Panc1 (cell line): Measurements from ENCODE around the gene NUDT16. TPM values are rescaled to one million over a fixed set of nuclear protein-coding genes. Genes with fewer than 3 reads are reported as not detected.

ENCODE experiments used
- ATAC-seq: fragments of 200-7000 bp; cut with Tn5 transposase; 2 replicates; pipeline ENCODE4 v1.9.1; 2020; ENCODE audit warnings: mild to moderate bottlenecking, moderate library complexity
- BruUV-seq: library from RNA; stranded (reverse); fragments of 400-500 nt; replicated peaks from 2 replicates; lab custom pipeline; 2021; lab: Mats Ljungman, UMichigan
- CTCF ChIA-PET: fragments of 300-600 bp; sonication (Branson Sonifier 250); formaldehyde crosslinking; loops from one replicate; lab custom pipeline; 2022; ENCODE audit warnings: antibody characterized with exemption; lab: Charles Lee
- POLR2A ChIA-PET: fragments of 300-600 bp; sonication (Branson Sonifier 250); formaldehyde crosslinking; loops from one replicate; lab custom pipeline; 2022; ENCODE audit warnings: antibody characterized with exemption; lab: Charles Lee
- DNase-seq: peaks from one replicate; pipeline ENCODE4 v3.0.0-alpha.2; 2010; ENCODE audit warnings: low read depth, low spot score
- H3K27ac ChIP-seq: 2 replicates; pipeline ENCODE4 v1.5.1; 2011; ENCODE audit warnings: mild to moderate bottlenecking, low read length, inconsistent platforms
- H3K27me3 ChIP-seq: fragments of 200-500 bp; sonication (Bioruptor generic); 2 replicates; pipeline ENCODE4 v1.6.0; 2014; ENCODE audit warnings: low read length, inconsistent platforms; ENCODE audit not compliant: control insufficient read depth, insufficient read depth
- H3K36me3 ChIP-seq: fragments of 200-500 bp; sonication (Bioruptor generic); 2 replicates; pipeline ENCODE4 v1.5.1; 2014; ENCODE audit warnings: inconsistent platforms, mild to moderate bottlenecking, low read length, moderate library complexity; ENCODE audit not compliant: control insufficient read depth, insufficient read depth
- H3K4me1 ChIP-seq: 2 replicates; pipeline ENCODE4 v1.5.1; 2011; ENCODE audit warnings: inconsistent platforms, mild to moderate bottlenecking, low read length, moderate library complexity; ENCODE audit not compliant: control insufficient read depth, insufficient read depth
- H3K4me3 ChIP-seq, 2 experiments: 2 replicates each; pipeline ENCODE4 v1.5.1; 2011 to 2012; ENCODE audit warnings: low read depth in 2 of 2, low read length in 2 of 2, mild to moderate bottlenecking in 2 of 2, inconsistent platforms in 1 of 2, moderate library complexity in 1 of 2
- H3K9me3 ChIP-seq: fragments of 200-500 bp; sonication (Bioruptor generic); 2 replicates; pipeline ENCODE4 v1.5.1; 2014; ENCODE audit warnings: low read depth, mild to moderate bottlenecking, inconsistent platforms, low read length, moderate library complexity; ENCODE audit not compliant: control insufficient read depth, insufficient read depth
- POLR2AphosphoS5 ChIP-seq: IDR thresholded peaks from 2 replicates; pipeline ENCODE4 v1.6.1; 2012; ENCODE audit warnings: mild to moderate bottlenecking, low read depth, low read length, moderate library complexity
- SIN3A ChIP-seq: IDR thresholded peaks from 2 replicates; pipeline ENCODE4 v1.6.1; 2012; ENCODE audit warnings: low read depth, mild to moderate bottlenecking, low read length, moderate library complexity, borderline replicate concordance; ENCODE audit not compliant: insufficient read depth
- TCF7L2 ChIP-seq: IDR thresholded peaks from 2 replicates; pipeline ENCODE4 v1.6.1; 2011; ENCODE audit warnings: mild to moderate bottlenecking, low read depth, low read length, inconsistent platforms
- in situ Hi-C: cut with HindIII; loops from 2 replicates; pipeline ENCODE4 v1.10.0; 2016; ENCODE audit warnings: low sequenced_read_pairs, low pct_unique_long_range_greater_than_20kb
- intact Hi-C: fragments of 100-400 bp; cut with micrococcal nuclease; formaldehyde crosslinking; loops from one replicate; pipeline ENCODE4 v1.10.0; 2022; ENCODE audit not compliant: unreplicated experiment
- total RNA-seq: library from RNA; stranded (reverse); gene quantifications from one replicate; pipeline ENCODE4 v1.2.1, GENCODE V29; 2021; ENCODE audit not compliant: unreplicated experiment
- TF ChIP-seq, protein P1 (sequence below): fragments of 450-650 bp; IDR thresholded peaks from 2 replicates; pipeline ENCODE4 v1.5.1; 2017; ENCODE audit warnings: mild to moderate bottlenecking
- TF ChIP-seq, protein P2 (sequence below), 2 experiments: IDR thresholded peaks; 2 replicates each; pipeline ENCODE4 v1.6.1; 2011 to 2012; ENCODE audit warnings: low read depth in 2 of 2, control low read depth in 1 of 2, low read length in 1 of 2, mild to moderate bottlenecking in 1 of 2, moderate library complexity in 1 of 2; ENCODE audit not compliant: insufficient read depth in 1 of 2

Gene NUDT16
- total RNA-seq, 1 experiment from 2014 or later = 12.5 TPM

DNA sequence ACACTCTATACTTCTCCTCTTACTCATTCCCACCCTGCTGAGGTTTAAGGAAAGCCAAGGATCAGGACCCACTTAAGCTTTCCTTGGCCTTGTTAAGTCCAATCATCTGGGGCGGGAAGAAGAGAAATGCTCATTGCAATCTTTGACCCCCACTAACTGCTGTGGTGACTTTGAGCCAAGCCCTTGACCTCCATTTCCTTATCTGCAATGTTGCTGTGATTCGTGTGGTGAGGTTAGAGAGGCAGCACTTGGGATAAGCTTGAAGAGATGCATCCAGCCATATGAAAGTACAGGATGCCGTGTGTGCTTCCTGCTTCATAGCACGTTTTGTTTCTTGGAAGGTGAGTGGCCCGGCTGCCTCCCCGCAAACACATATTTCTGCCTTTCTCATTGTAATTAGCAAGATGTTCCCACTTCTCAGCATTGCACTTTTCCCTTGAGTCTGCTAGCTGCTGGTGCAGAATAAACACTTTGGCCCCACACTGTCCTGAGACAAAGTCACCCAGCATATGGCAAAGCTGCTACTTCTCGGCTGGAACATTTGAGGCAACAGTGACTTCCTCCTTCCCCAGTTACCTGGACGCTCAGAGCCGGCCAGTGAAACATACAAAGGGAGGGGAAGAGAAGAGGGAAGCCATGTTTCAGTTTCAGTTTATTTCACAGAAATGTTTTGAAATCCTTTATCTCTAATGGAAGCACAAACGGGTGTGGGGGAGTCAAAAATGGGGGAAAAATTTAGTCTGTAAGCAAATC is 10.5 kb upstream of the NUDT16 start:
- no peak overlapping the region for H3K27ac ChIP-seq
- no peaks in the 10 kb centered on the region for H3K36me3 ChIP-seq
- ATAC-seq (no peak), DNase-seq (no peak)
- in situ Hi-C loops (no loop called here), intact Hi-C loops (no loop called here)
- no peak overlapping the region for H3K4me3 ChIP-seq
- CTCF ChIA-PET = interaction anchor here (0.7 kb wide), 1 partner anchor 1866 kb away, joined by 3 read pairs; no protein-coding TSS in a partner anchor
- no peaks in the 10 kb centered on the region for H3K4me1 ChIP-seq
- no peaks in the 10 kb centered on the region for H3K9me3 ChIP-seq
- no peaks in the 10 kb centered on the region for H3K27me3 ChIP-seq
- BruUV-seq = no TSS peak
- POLR2A ChIA-PET = no interaction called here
- TF ChIP-seq TCF7L2 = no peak
- TF ChIP-seq SIN3A = no peak
- TF ChIP-seq, protein P1, sequence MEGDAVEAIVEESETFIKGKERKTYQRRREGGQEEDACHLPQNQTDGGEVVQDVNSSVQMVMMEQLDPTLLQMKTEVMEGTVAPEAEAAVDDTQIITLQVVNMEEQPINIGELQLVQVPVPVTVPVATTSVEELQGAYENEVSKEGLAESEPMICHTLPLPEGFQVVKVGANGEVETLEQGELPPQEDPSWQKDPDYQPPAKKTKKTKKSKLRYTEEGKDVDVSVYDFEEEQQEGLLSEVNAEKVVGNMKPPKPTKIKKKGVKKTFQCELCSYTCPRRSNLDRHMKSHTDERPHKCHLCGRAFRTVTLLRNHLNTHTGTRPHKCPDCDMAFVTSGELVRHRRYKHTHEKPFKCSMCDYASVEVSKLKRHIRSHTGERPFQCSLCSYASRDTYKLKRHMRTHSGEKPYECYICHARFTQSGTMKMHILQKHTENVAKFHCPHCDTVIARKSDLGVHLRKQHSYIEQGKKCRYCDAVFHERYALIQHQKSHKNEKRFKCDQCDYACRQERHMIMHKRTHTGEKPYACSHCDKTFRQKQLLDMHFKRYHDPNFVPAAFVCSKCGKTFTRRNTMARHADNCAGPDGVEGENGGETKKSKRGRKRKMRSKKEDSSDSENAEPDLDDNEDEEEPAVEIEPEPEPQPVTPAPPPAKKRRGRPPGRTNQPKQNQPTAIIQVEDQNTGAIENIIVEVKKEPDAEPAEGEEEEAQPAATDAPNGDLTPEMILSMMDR = no peak
- TF ChIP-seq, protein P2, sequence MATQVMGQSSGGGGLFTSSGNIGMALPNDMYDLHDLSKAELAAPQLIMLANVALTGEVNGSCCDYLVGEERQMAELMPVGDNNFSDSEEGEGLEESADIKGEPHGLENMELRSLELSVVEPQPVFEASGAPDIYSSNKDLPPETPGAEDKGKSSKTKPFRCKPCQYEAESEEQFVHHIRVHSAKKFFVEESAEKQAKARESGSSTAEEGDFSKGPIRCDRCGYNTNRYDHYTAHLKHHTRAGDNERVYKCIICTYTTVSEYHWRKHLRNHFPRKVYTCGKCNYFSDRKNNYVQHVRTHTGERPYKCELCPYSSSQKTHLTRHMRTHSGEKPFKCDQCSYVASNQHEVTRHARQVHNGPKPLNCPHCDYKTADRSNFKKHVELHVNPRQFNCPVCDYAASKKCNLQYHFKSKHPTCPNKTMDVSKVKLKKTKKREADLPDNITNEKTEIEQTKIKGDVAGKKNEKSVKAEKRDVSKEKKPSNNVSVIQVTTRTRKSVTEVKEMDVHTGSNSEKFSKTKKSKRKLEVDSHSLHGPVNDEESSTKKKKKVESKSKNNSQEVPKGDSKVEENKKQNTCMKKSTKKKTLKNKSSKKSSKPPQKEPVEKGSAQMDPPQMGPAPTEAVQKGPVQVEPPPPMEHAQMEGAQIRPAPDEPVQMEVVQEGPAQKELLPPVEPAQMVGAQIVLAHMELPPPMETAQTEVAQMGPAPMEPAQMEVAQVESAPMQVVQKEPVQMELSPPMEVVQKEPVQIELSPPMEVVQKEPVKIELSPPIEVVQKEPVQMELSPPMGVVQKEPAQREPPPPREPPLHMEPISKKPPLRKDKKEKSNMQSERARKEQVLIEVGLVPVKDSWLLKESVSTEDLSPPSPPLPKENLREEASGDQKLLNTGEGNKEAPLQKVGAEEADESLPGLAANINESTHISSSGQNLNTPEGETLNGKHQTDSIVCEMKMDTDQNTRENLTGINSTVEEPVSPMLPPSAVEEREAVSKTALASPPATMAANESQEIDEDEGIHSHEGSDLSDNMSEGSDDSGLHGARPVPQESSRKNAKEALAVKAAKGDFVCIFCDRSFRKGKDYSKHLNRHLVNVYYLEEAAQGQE (IDR thresholded peaks at IDR 0.05; ENCODE audit: insufficient read depth in 1 of 2, low read depth in 2 of 2, low read length in 1 of 2) = no peak
- no peak for TF ChIP-seq POLR2AphosphoS5

GRCh38 chr3:131371688-131372066 is 9.9 kb upstream of the NUDT16 start:
- no peaks in the 10 kb centered on the region for H3K36me3 ChIP-seq
- DNase-seq = no peak
- BruUV-seq = no TSS peak
- no peaks in the 10 kb centered on the region for H3K9me3 ChIP-seq
- H3K4me3 ChIP-seq = no peak overlapping the region
- intact Hi-C loops (no loop called here), in situ Hi-C loops (no loop called here)
- no peaks in the 10 kb centered on the region for H3K27me3 ChIP-seq
- POLR2A ChIA-PET = no interaction called here
- ATAC-seq = no peak
- no peak overlapping the region for H3K27ac ChIP-seq
- no peaks in the 10 kb centered on the region for H3K4me1 ChIP-seq
- CTCF ChIA-PET = interaction anchor here (0.7 kb wide), 1 partner anchor 1865 kb away, joined by 3 read pairs; no protein-coding TSS in a partner anchor
- TF ChIP-seq, protein P2 (IDR thresholded peaks at IDR 0.05; ENCODE audit: insufficient read depth in 1 of 2, low read depth in 2 of 2, low read length in 1 of 2) = no peak
- TF ChIP-seq, protein P1 = no peak
- no peak for TF ChIP-seq TCF7L2
- no peak for TF ChIP-seq POLR2AphosphoS5
- no peak for TF ChIP-seq SIN3A
